GM23338 (cell line): ENCODE results near the gene KIAA1217. TPM values are rescaled to one million over a fixed set of nuclear protein-coding genes. Genes with fewer than 3 reads are reported as not detected.

Experiments used
- ATAC-seq: fragments of 200-7000 bp; cut with Tn5 transposase; 3 replicates; pipeline ENCODE4 v1.9.1; 2020
- DNase-seq: peaks from one replicate; pipeline ENCODE4 v3.0.0-alpha.2; 2015; ENCODE audit warnings: low spot score
- H2AFZ ChIP-seq: fragments of 200-600 bp; sonication (generic); 2 replicates; pipeline ENCODE4 v1.8.0; 2016; ENCODE audit warnings: antibody characterized with exemption, mild to moderate bottlenecking, moderate library complexity
- H3F3A ChIP-seq: fragments of 200-600 bp; sonication (generic); replicated peaks from 2 replicates; pipeline ENCODE4 v1.8.0; 2017; ENCODE audit warnings: antibody characterized with exemption, mixed run types, low read depth
- H3K27ac ChIP-seq: fragments of 200-600 bp; sonication (generic); 2 replicates; pipeline ENCODE4 v1.6.1; 2016; ENCODE audit warnings: low read depth
- H3K27me3 ChIP-seq: fragments of 200-600 bp; sonication (generic); 2 replicates; pipeline ENCODE4 v1.8.0; 2016; ENCODE audit warnings: mild to moderate bottlenecking, mixed run types, moderate library complexity; ENCODE audit not compliant: insufficient read depth
- H3K36me3 ChIP-seq: fragments of 200-600 bp; sonication (generic); 2 replicates; pipeline ENCODE4 v1.8.0; 2016; ENCODE audit warnings: mild to moderate bottlenecking; ENCODE audit not compliant: insufficient read depth
- H3K4me1 ChIP-seq: fragments of 200-600 bp; sonication (generic); 2 replicates; pipeline ENCODE4 v1.8.0; 2016; ENCODE audit warnings: mild to moderate bottlenecking, moderate library complexity; ENCODE audit not compliant: insufficient read depth
- H3K4me2 ChIP-seq: fragments of 200-600 bp; sonication (generic); 2 replicates; pipeline ENCODE4 v1.7.1; 2017; ENCODE audit warnings: mixed run types
- H3K4me3 ChIP-seq: fragments of 200-600 bp; sonication (generic); 2 replicates; pipeline ENCODE4 v1.6.1; 2016; ENCODE audit warnings: mixed run types
- H3K79me2 ChIP-seq: fragments of 200-600 bp; sonication (generic); replicated peaks from 2 replicates; pipeline ENCODE4 v1.8.0; 2017; ENCODE audit warnings: mild to moderate bottlenecking; ENCODE audit not compliant: insufficient read depth
- H3K9me2 ChIP-seq: fragments of 200-600 bp; sonication (generic); 2 replicates; pipeline ENCODE4 v1.8.0; 2017; ENCODE audit not compliant: insufficient read depth
- H4K20me1 ChIP-seq: fragments of 200-600 bp; sonication (generic); replicated peaks from 2 replicates; pipeline ENCODE4 v1.8.0; 2017; ENCODE audit warnings: mild to moderate bottlenecking; ENCODE audit not compliant: insufficient read depth
- H3K27ac Mint-ChIP-seq: 2 replicates; pipeline ENCODE4 v1.8.0; 2020; ENCODE audit warnings: inconsistent platforms, mild to moderate bottlenecking, moderate library complexity, mixed read lengths
- H3K27me3 Mint-ChIP-seq: 3 replicates; pipeline ENCODE4 v1.8.0; 2022; ENCODE audit warnings: low read depth, mild to moderate bottlenecking, moderate library complexity, mixed read lengths, inconsistent platforms; ENCODE audit not compliant: insufficient read depth, poor library complexity
- H3K36me3 Mint-ChIP-seq: 3 replicates; pipeline ENCODE4 v1.8.0; 2021; ENCODE audit warnings: low read depth, mild to moderate bottlenecking, inconsistent platforms, moderate library complexity, mixed read lengths
- H3K4me1 Mint-ChIP-seq: 3 replicates; pipeline ENCODE4 v1.8.0; 2020; ENCODE audit warnings: mild to moderate bottlenecking, inconsistent platforms, mixed read lengths
- H3K4me3 Mint-ChIP-seq: 3 replicates; pipeline ENCODE4 v1.8.0; 2021; ENCODE audit warnings: moderate library complexity, mild to moderate bottlenecking, inconsistent platforms, mixed read lengths
- H3K9me3 Mint-ChIP-seq: 3 replicates; pipeline ENCODE4 v1.8.0; 2020; ENCODE audit warnings: moderate library complexity, mild to moderate bottlenecking, inconsistent platforms, mixed read lengths
- CREB1 ChIP-seq: fragments of 250-450 bp; sonication (Bioruptor Pico); IDR thresholded peaks from 2 replicates; pipeline ENCODE4 v1.5.0; 2020; ENCODE audit warnings: low read depth, mild to moderate bottlenecking, moderate library complexity
- CTCF ChIP-seq, 2 experiments: fragments of 200-600 bp in 1 of 2; sonication (generic) in 1 of 2; conservative IDR thresholded peaks; 2 replicates each; pipeline versions ENCODE4 v1.5.1 to v1.6.1; 2016 to 2017; ENCODE audit warnings: antibody characterized with exemption in 2 of 2, low read depth in 2 of 2, mild to moderate bottlenecking in 2 of 2, moderate library complexity in 1 of 2
- ETS1 ChIP-seq: IDR thresholded peaks from 2 replicates; pipeline ENCODE4 v1.6.1; 2016; ENCODE audit warnings: antibody characterized with exemption
- EZH2 ChIP-seq: fragments of 200-600 bp; sonication (generic); IDR thresholded peaks from one replicate; pipeline ENCODE4 v1.8.0; 2017; ENCODE audit warnings: antibody characterized with exemption, mild to moderate bottlenecking, low read depth; ENCODE audit not compliant: unreplicated experiment
- EZH2phosphoT487 ChIP-seq: fragments of 200-600 bp; sonication (generic); IDR thresholded peaks from one replicate; pipeline ENCODE4 v1.8.1; 2018; ENCODE audit warnings: antibody characterized with exemption; ENCODE audit not compliant: unreplicated experiment
- JUNB ChIP-seq: IDR thresholded peaks from one replicate; pipeline ENCODE4 v1.6.1; 2016; ENCODE audit warnings: antibody characterized with exemption; ENCODE audit not compliant: unreplicated experiment
- NANOG ChIP-seq: IDR thresholded peaks from 2 replicates; pipeline ENCODE4 v1.6.1; 2016; ENCODE audit warnings: antibody characterized with exemption, borderline replicate concordance
- POLR2AphosphoS5 ChIP-seq: IDR thresholded peaks from 2 replicates; pipeline ENCODE4 v1.6.1; 2016; ENCODE audit warnings: antibody characterized with exemption, low read depth
- REST ChIP-seq: IDR thresholded peaks from one replicate; pipeline ENCODE4 v1.6.1; 2018; ENCODE audit warnings: antibody characterized with exemption; ENCODE audit not compliant: unreplicated experiment
- STAT1 ChIP-seq: IDR thresholded peaks from one replicate; pipeline ENCODE4 v1.6.1; 2016; ENCODE audit warnings: antibody characterized with exemption; ENCODE audit not compliant: unreplicated experiment
- ZNF114 ChIP-seq: fragments of 250-450 bp; sonication (Bioruptor Pico); IDR thresholded peaks from 2 replicates; pipeline ENCODE4 v1.5.0; 2020; ENCODE audit warnings: mild to moderate bottlenecking, moderate library complexity
- ZNF331 ChIP-seq: fragments of 250-450 bp; sonication (Bioruptor Pico); IDR thresholded peaks from 2 replicates; pipeline ENCODE4 v1.5.0; 2020; ENCODE audit warnings: low read depth, mild to moderate bottlenecking, moderate library complexity
- ZNF462 ChIP-seq: fragments of 250-450 bp; sonication (Bioruptor Pico); IDR thresholded peaks from 2 replicates; pipeline ENCODE4 v1.5.0; 2020; ENCODE audit warnings: mild to moderate bottlenecking, moderate library complexity
- polyA plus RNA-seq: library from polyadenylated mRNA; unstranded; fragments of >200 nt; fragmentation: Nextera tagmentation; extraction: Ambion mirVana; gene quantifications from 2 replicates; pipeline ENCODE4 v1.2.1, GENCODE V29; 2016
- total RNA-seq: library from RNA; depleted of rRNA; stranded (reverse); fragments of >200 nt; shearing (Covaris generic); gene quantifications from 2 replicates; pipeline ENCODE4 v1.2.3, GENCODE V29; 2014

The KIAA1217 gene
- total and polyA plus RNA-seq, 2 experiments from 2014 or later: 6.4 to 9.1 TPM

- H3K27me3 ChIP-seq: no peaks in the 10 kb centered on the region
- Mint-ChIP-seq H3K27me3 (peaks cover 4% of the 10 kb centered on the region), H3K4me1 (peaks cover 27% of the 10 kb centered on the region), H3K9me3 (peaks cover 3% of the 10 kb centered on the region; the same call in 1 of the 3 replicates), H3K4me3 (no peak overlapping the region), H3K27ac (no peak overlapping the region), H3K36me3 (peaks cover 19% of the 10 kb centered on the region; the same call in 2 of the 3 replicates)
- H3K27ac ChIP-seq: peak overlapping the region; percentile 57
- H3K4me1 ChIP-seq: peaks cover 9% of the 10 kb centered on the region
- no peaks in the 10 kb centered on the region for H3K79me2 ChIP-seq
- TF ChIP-seq STAT1 (no peak), POLR2AphosphoS5 (no peak), ZNF114 (CRISPR knock-in tag) (no peak), EZH2phosphoT487 (no peak), REST (no peak), NANOG (no peak), CREB1 (no peak), EZH2 (no peak), CTCF (conservative IDR thresholded peaks at IDR 0.05; ENCODE audit: low read depth in 2 of 2) (no peak), JUNB (no peak), ZNF331 (CRISPR knock-in tag) (no peak), ETS1 (no peak), ZNF462 (CRISPR knock-in tag) (no peak)
- no peak for DNase-seq
- H3F3A ChIP-seq: no peaks in the 10 kb centered on the region
- H3K36me3 ChIP-seq: no peaks in the 10 kb centered on the region
- ATAC-seq: no peak
- H3K4me3 ChIP-seq: no peak overlapping the region
- H4K20me1 ChIP-seq: no peaks in the 10 kb centered on the region
- no peak overlapping the region for H3K4me2 ChIP-seq
- H2AFZ ChIP-seq: no peak overlapping the region
- 0 out of 2 replicates have a peak, but pooled peaks cover 2% of the 10 kb centered on the region for H3K9me2 ChIP-seq
Observed at GRCh38 chr10:24433705-24434104, 224.8 kb downstream of the KIAA1217 start.
